K562 (cell line): ENCODE results near the gene TLE3.

ENCODE experiments used
- HOMEZ ChIP-seq: fragments of 250-450 bp; sonication (Bioruptor Pico); IDR thresholded peaks from 2 replicates; pipeline ENCODE4 v1.4.0; 2020; ENCODE audit warnings: mild to moderate bottlenecking, moderate library complexity
- KAT2B ChIP-seq: IDR thresholded peaks from one replicate; pipeline ENCODE4 v1.6.1; 2012; ENCODE audit warnings: low read depth, mild to moderate bottlenecking, control low read depth, inconsistent platforms, low read length, moderate library complexity
- MAFK ChIP-seq: IDR thresholded peaks from 2 replicates; pipeline ENCODE4 v1.6.1; 2011; ENCODE audit warnings: low read length, improper control_type of control experiment
- NR2F6 ChIP-seq: fragments of 450-650 bp; formaldehyde crosslinking; IDR thresholded peaks from 2 replicates; pipeline ENCODE4 v1.4.0; 2020; ENCODE audit warnings: mild to moderate bottlenecking
- PHF8 ChIP-seq: fragments of 200-600 bp; sonication (generic); IDR thresholded peaks from 2 replicates; pipeline ENCODE4 v1.6.1; 2012; ENCODE audit warnings: mixed run types, mild to moderate bottlenecking, inconsistent platforms, low read length, moderate library complexity, borderline replicate concordance
- POLR2A ChIP-seq: fragments of 450-650 bp; conservative IDR thresholded peaks from 2 replicates; pipeline ENCODE4 v1.6.1; 2016
- STAT6 ChIP-seq: sonication (generic); formaldehyde crosslinking; IDR thresholded peaks from 2 replicates; pipeline ENCODE4 v1.8.1; 2023; ENCODE audit warnings: mild to moderate bottlenecking, missing genetic modification reagents
- ZNF644 ChIP-seq: fragments of 200-800 bp; sonication (Bioruptor generic); IDR thresholded peaks from 2 replicates; pipeline ENCODE4 v1.6.1; 2016; ENCODE audit warnings: low read depth, missing genetic modification characterization, missing compliant biosample characterization
- TF ChIP-seq, protein P1 (sequence below), 3 experiments: IDR thresholded peaks in 2 of 3; conservative IDR thresholded peaks in 1 of 3; 2 replicates each; pipeline ENCODE4 v1.5.1; 2011 to 2012; ENCODE audit warnings: low read length in 3 of 3, mild to moderate bottlenecking in 3 of 3, control low read depth in 2 of 3, improper control_type of control experiment in 1 of 3, inconsistent platforms in 1 of 3, low read depth in 1 of 3, mixed read lengths in 1 of 3, moderate library complexity in 1 of 3; ENCODE audit not compliant: insufficient read depth in 2 of 3

DNA sequence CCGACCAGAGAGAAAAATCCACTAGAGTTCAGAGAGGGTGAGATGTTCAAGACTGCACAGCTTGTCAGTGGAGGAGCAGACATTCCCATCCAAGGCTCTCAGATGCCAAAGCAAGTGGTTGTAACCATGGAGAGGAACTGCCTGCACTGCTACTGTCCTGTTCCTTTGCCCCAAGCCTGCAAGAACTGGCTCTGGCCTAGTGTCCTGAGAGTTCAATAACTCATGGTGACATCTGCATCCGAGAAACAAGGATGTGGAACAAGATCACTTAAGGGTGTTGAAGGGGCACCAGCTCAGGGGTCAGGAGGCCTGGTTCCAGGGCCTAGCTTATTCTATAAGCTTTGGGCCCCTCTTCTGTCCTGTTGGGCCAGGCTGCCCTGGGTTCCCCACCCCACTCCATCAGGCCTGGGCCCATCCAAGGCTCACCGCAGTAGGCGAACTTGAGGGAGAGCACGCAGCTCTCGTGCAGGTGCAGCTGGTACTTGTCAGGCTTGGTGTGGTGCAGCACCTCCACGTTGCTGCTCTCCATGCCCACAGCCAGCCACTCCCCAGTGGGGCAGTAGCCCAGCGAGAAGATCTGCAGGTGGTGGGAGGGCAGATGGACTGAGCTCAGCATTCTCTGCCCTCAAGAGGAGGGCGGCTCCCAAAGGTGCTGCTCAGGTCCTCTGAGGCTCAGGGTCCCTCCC lies 45.6 kb downstream of the TLE3 start:
- TF ChIP-seq STAT6 (CRISPR knock-in tag) (no peak), NR2F6 (CRISPR knock-in tag) (no peak), POLR2A (no peak), KAT2B (no peak), ZNF644 (tag) (no peak), PHF8 (no peak), MAFK (no peak), HOMEZ (CRISPR knock-in tag) (no peak)
- TF ChIP-seq, protein P1, sequence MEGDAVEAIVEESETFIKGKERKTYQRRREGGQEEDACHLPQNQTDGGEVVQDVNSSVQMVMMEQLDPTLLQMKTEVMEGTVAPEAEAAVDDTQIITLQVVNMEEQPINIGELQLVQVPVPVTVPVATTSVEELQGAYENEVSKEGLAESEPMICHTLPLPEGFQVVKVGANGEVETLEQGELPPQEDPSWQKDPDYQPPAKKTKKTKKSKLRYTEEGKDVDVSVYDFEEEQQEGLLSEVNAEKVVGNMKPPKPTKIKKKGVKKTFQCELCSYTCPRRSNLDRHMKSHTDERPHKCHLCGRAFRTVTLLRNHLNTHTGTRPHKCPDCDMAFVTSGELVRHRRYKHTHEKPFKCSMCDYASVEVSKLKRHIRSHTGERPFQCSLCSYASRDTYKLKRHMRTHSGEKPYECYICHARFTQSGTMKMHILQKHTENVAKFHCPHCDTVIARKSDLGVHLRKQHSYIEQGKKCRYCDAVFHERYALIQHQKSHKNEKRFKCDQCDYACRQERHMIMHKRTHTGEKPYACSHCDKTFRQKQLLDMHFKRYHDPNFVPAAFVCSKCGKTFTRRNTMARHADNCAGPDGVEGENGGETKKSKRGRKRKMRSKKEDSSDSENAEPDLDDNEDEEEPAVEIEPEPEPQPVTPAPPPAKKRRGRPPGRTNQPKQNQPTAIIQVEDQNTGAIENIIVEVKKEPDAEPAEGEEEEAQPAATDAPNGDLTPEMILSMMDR (IDR thresholded peaks at IDR 0.05 in 2 of 3, conservative IDR thresholded peaks at IDR 0.05 in 1 of 3; ENCODE audit: insufficient read depth in 2 of 3, low read depth in 1 of 3, low read length in 3 of 3) = no peak
